ENCODE data around the gene PRKACG. TPM values are rescaled to one million over a fixed set of nuclear protein-coding genes. Genes with fewer than 3 reads are reported as not detected.
"Not testable (repeated sequence)": the region's sequence is repeated elsewhere in the genome, so short reads cannot be mapped to it uniquely, and the experiment has no call there.

The PRKACG gene
- total RNA-seq, 1 donor from 2014 or later, result not detected

DNA sequence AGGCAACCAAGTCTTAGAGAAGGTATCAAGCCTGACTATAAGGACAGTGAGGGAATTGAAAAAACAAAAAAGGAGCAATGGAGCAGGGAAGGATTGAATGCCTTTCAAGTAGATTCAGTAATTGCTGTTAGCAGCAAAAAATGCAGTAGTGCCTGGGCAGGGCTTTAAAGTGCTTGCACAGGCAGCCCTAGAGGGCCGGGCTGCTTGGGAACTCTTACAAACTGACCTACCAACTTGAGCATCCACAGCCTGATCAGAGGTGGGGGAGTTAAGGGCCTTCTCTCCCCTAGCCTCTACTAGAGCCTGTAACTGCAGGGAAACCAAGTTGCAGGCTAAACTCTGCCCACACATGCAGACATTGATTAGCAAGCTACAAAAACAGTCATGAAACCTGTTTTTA, 41.1 kb upstream of the PRKACG start:
- Mint-ChIP-seq H3K4me3 (no peak overlapping the region), H3K36me3 (ENCODE audit: low read depth) (peaks cover 5% of the 10 kb centered on the region), H3K27me3 (ENCODE audit: low read depth) (no peaks in the 10 kb centered on the region), H3K27ac (ENCODE audit: unreplicated experiment) (no peak overlapping the region), H3K4me1 (no peaks in the 10 kb centered on the region), H3K9me3 (no peaks in the 10 kb centered on the region)
- TF ChIP-seq, protein P1, sequence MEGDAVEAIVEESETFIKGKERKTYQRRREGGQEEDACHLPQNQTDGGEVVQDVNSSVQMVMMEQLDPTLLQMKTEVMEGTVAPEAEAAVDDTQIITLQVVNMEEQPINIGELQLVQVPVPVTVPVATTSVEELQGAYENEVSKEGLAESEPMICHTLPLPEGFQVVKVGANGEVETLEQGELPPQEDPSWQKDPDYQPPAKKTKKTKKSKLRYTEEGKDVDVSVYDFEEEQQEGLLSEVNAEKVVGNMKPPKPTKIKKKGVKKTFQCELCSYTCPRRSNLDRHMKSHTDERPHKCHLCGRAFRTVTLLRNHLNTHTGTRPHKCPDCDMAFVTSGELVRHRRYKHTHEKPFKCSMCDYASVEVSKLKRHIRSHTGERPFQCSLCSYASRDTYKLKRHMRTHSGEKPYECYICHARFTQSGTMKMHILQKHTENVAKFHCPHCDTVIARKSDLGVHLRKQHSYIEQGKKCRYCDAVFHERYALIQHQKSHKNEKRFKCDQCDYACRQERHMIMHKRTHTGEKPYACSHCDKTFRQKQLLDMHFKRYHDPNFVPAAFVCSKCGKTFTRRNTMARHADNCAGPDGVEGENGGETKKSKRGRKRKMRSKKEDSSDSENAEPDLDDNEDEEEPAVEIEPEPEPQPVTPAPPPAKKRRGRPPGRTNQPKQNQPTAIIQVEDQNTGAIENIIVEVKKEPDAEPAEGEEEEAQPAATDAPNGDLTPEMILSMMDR (conservative IDR thresholded peaks at IDR 0.05), result no peak
- DNase-seq (ENCODE audit: low read depth, low spot score), result no peak

GRCh38 chr9:69050936-69051335, 37.0 kb upstream of the PRKACG start:
- DNase-seq (ENCODE audit: low read depth, low spot score); H3K4me1 Mint-ChIP-seq; H3K9me3 Mint-ChIP-seq; H3K27me3 Mint-ChIP-seq (ENCODE audit: low read depth); H3K4me3 Mint-ChIP-seq; H3K27ac Mint-ChIP-seq (ENCODE audit: unreplicated experiment); H3K36me3 Mint-ChIP-seq (ENCODE audit: low read depth): not testable (repeated sequence)

- H3K4me3 Mint-ChIP-seq, result no peak overlapping the region
- no peaks in the 10 kb centered on the region for H3K9me3 Mint-ChIP-seq
- TF ChIP-seq, protein P1 (conservative IDR thresholded peaks at IDR 0.05), result no peak
- no peaks in the 10 kb centered on the region for H3K27me3 Mint-ChIP-seq (ENCODE audit: low read depth)
- H3K4me1 Mint-ChIP-seq, result peaks cover 15% of the 10 kb centered on the region
- H3K27ac Mint-ChIP-seq (ENCODE audit: unreplicated experiment), result no peak overlapping the region
- DNase-seq (ENCODE audit: low read depth, low spot score), result no peak
- H3K36me3 Mint-ChIP-seq (ENCODE audit: low read depth), result no peaks in the 10 kb centered on the region
Measured at GRCh38 chr9:69049094-69049493, 35.2 kb upstream of the PRKACG start.

DNA sequence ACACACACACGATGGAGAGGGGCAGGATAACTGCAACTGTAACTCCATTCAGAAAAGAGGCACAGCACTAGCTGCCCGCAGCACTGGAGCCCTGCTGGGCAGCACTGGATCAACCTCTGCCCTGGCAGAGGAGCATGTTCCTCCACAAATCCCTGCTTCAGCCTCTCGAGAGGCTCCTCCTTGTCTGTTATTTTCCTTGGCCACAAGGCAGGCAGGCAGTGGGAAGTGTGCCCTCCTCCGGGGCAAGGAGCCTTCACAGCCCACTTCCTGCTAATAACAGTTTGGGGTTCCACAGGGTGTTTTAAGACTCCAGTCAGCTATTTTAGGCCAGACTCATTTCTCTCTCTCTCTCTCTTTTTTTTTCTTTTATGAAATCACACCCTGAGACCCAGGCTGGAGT, 33.5 kb upstream of the PRKACG start:
- no peaks in the 10 kb centered on the region for H3K27me3 Mint-ChIP-seq (ENCODE audit: low read depth)
- H3K4me3 Mint-ChIP-seq, result no peak overlapping the region
- peaks cover 30% of the 10 kb centered on the region for H3K4me1 Mint-ChIP-seq
- H3K9me3 Mint-ChIP-seq, result no peaks in the 10 kb centered on the region
- TF ChIP-seq, protein P1 (conservative IDR thresholded peaks at IDR 0.05), result no peak
- no peak for DNase-seq (ENCODE audit: low read depth, low spot score)
- no peaks in the 10 kb centered on the region for H3K36me3 Mint-ChIP-seq (ENCODE audit: low read depth)
- no peak overlapping the region for H3K27ac Mint-ChIP-seq (ENCODE audit: unreplicated experiment)

DNA sequence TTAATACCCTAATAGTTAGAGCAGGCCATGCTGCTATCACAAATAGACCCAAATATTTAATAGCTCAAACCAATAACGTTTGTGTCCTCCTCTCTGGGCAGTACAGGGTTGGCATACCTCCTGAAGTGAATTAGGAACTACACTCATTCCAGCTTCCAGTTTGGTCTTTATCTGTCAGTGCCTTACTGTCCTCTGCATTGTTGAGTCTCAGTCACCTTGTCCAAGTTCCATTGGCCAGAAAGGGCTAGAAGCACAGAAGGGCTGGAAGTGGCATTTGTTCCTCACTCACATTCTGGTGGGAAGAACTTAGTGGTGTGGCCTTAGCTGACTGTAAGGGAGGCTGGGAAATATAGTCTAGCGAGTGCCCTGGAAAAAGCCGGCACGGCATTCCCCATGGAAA, 32.8 kb upstream of the PRKACG start:
- H3K27me3 Mint-ChIP-seq (ENCODE audit: low read depth), result no peaks in the 10 kb centered on the region
- no peak overlapping the region for H3K4me3 Mint-ChIP-seq
- no peak for DNase-seq (ENCODE audit: low read depth, low spot score)
- peaks cover 33% of the 10 kb centered on the region for H3K4me1 Mint-ChIP-seq
- H3K9me3 Mint-ChIP-seq, result no peaks in the 10 kb centered on the region
- TF ChIP-seq, protein P1 (conservative IDR thresholded peaks at IDR 0.05), result no peak
- H3K27ac Mint-ChIP-seq (ENCODE audit: unreplicated experiment), result no peak overlapping the region
- H3K36me3 Mint-ChIP-seq (ENCODE audit: low read depth), result no peaks in the 10 kb centered on the region

GRCh38 chr9:69045821-69046220, 31.9 kb upstream of the PRKACG start:
- DNase-seq (ENCODE audit: low read depth, low spot score), result no peak
- H3K27ac Mint-ChIP-seq (ENCODE audit: unreplicated experiment), result no peak overlapping the region
- H3K27me3 Mint-ChIP-seq (ENCODE audit: low read depth), result no peaks in the 10 kb centered on the region
- H3K4me1 Mint-ChIP-seq, result peaks cover 33% of the 10 kb centered on the region
- no peak overlapping the region for H3K4me3 Mint-ChIP-seq
- H3K9me3 Mint-ChIP-seq, result no peaks in the 10 kb centered on the region
- no peaks in the 10 kb centered on the region for H3K36me3 Mint-ChIP-seq (ENCODE audit: low read depth)
- TF ChIP-seq, protein P1 (conservative IDR thresholded peaks at IDR 0.05), result no peak
